Testis (tissue), 3 donors: Measurements from ENCODE around the gene GRM8. TPM values are rescaled to one million over a fixed set of nuclear protein-coding genes. Genes with fewer than 3 reads are reported as not detected.

Source experiments
- DNase-seq: peaks from one replicate; pipeline ENCODE4 v3.0.0-alpha.2; 2019
- H3K27ac ChIP-seq, 2 donors: fragments of 200-600 bp; sonication (generic); one replicate each; pipeline ENCODE4 v1.5.1; 2019
- H3K27me3 ChIP-seq: fragments of 200-600 bp; sonication (generic); one replicate; pipeline ENCODE4 v1.5.1; 2019
- H3K36me3 ChIP-seq: fragments of 200-600 bp; sonication (generic); one replicate; pipeline ENCODE4 v1.5.1; 2017; ENCODE audit warnings: low read depth; ENCODE audit errors: missing control alignments
- H3K4me1 ChIP-seq: fragments of 200-600 bp; sonication (generic); one replicate; pipeline ENCODE4 v1.5.1; 2019
- H3K4me3 ChIP-seq, 2 donors: fragments of 200-600 bp; sonication (generic); one replicate each; pipeline ENCODE4 v1.5.1; 2017 to 2019
- H3K9me3 ChIP-seq: fragments of 200-600 bp; sonication (generic); one replicate; pipeline ENCODE4 v1.5.1; 2017
- POLR2A ChIP-seq: fragments of 450-650 bp; IDR thresholded peaks from one replicate; pipeline ENCODE4 v1.6.1; 2017; ENCODE audit warnings: antibody characterized with exemption, mild to moderate bottlenecking, moderate library complexity
- WGBS, 2 donors: methylation state at CpG; one replicate each; pipeline ENCODE4 v1.1.5; 2018; 5-methylcytosine and 5-hydroxymethylcytosine counted together
- intact Hi-C: fragments of 100-400 bp; cut with DNase I; formaldehyde crosslinking; loops from one replicate; pipeline ENCODE4 v1.15.1; 2023; ENCODE audit warnings: low total_unique reads
- polyA plus RNA-seq: library from polyadenylated mRNA; stranded (reverse); fragments of 350-450 nt; fragmentation: Illumina TruSeq; extraction: RNeasy Lipid Tissue Mini Kit (QIAGEN cat#74804); gene quantifications from one replicate; pipeline ENCODE4 v1.2.3, GENCODE V29; 2014; ENCODE audit warnings: low read depth, low replicate concordance; ENCODE audit not compliant: insufficient read depth
- total RNA-seq, 2 donors: library from RNA; depleted of rRNA; stranded (reverse); fragments of >200 nt; gene quantifications; one replicate each; pipeline ENCODE4 v1.2.3, GENCODE V29; 2016
- TF ChIP-seq, protein P1 (sequence below), 3 experiments: fragments of 450-650 bp in 2 of 3; fragments of 200-600 bp in 1 of 3; sonication (generic) in 1 of 3; IDR thresholded peaks; one replicate each; pipeline ENCODE4 v1.5.1; 2016 to 2019; ENCODE audit warnings: antibody characterized with exemption in 3 of 3, mild to moderate bottlenecking in 2 of 3, moderate library complexity in 1 of 3

GRM8 gene
- total and polyA plus RNA-seq, 3 donors from 2014 or later, result 7.1 to 8.2 (median 7.1) TPM

DNA sequence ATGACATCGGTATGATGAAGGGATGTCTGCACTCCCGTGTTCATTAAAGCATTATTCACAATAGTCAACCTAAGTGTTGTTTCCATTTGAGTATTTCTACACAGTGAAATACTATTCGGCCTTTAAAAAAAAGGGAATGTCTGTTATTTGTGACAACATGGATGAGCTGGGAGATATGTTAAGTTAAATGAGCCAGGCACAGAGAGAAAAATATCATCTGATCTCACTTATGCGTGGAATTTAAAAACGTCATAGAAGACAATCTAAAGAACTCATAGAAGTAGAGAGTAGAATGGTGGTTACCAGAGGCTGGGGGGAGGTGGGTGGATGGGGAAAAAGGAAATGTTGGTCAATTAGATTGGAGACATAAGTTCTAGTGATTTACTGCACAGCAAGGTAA is 753.3 kb downstream of the GRM8 start:
- TF ChIP-seq POLR2A, result no peak
- TF ChIP-seq, protein P1, sequence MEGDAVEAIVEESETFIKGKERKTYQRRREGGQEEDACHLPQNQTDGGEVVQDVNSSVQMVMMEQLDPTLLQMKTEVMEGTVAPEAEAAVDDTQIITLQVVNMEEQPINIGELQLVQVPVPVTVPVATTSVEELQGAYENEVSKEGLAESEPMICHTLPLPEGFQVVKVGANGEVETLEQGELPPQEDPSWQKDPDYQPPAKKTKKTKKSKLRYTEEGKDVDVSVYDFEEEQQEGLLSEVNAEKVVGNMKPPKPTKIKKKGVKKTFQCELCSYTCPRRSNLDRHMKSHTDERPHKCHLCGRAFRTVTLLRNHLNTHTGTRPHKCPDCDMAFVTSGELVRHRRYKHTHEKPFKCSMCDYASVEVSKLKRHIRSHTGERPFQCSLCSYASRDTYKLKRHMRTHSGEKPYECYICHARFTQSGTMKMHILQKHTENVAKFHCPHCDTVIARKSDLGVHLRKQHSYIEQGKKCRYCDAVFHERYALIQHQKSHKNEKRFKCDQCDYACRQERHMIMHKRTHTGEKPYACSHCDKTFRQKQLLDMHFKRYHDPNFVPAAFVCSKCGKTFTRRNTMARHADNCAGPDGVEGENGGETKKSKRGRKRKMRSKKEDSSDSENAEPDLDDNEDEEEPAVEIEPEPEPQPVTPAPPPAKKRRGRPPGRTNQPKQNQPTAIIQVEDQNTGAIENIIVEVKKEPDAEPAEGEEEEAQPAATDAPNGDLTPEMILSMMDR (IDR thresholded peaks at IDR 0.05), result no peak
- no peak overlapping the region for H3K4me3 ChIP-seq
- intact Hi-C loops, result no loop called here
- H3K4me1 ChIP-seq, result no peaks in the 10 kb centered on the region
- no peaks in the 10 kb centered on the region for H3K36me3 ChIP-seq
- H3K27me3 ChIP-seq, result no peaks in the 10 kb centered on the region
- no peak for DNase-seq
- 79 to 89% methylated on average over 5 of the region's 5 CpGs for WGBS, 2 donors
- no peaks in the 10 kb centered on the region for H3K9me3 ChIP-seq
- H3K27ac ChIP-seq, result no peak overlapping the region

DNA sequence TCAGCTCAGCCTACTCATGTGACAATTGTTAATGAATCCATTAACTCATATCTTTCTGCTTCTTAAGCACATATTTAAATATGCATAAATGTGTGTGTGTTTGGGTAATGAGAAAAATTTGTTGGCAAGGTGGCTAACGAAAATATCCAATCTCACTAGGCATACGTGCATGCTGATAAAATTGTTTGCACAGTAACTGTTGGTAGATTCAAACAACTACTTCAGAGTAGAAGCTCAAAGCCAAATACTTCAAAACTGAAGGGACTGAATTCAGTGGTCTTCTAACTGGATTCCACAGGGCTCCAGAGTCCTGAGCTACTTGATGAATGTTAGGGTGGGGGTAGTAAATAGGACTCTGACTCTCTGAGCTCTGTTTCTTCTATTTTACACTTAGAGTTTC is 757.0 kb downstream of the GRM8 start:
- WGBS, 2 donors, result 47 to 51% methylated on average over 2 of the region's 2 CpGs
- no peaks in the 10 kb centered on the region for H3K27me3 ChIP-seq
- no peak overlapping the region for H3K4me3 ChIP-seq
- H3K27ac ChIP-seq, result no peak overlapping the region
- H3K4me1 ChIP-seq, result no peaks in the 10 kb centered on the region
- no peak for DNase-seq
- H3K36me3 ChIP-seq, result no peaks in the 10 kb centered on the region
- no peaks in the 10 kb centered on the region for H3K9me3 ChIP-seq
- TF ChIP-seq, protein P1 (IDR thresholded peaks at IDR 0.05), result no peak
- intact Hi-C loops, result no loop called here

DNA sequence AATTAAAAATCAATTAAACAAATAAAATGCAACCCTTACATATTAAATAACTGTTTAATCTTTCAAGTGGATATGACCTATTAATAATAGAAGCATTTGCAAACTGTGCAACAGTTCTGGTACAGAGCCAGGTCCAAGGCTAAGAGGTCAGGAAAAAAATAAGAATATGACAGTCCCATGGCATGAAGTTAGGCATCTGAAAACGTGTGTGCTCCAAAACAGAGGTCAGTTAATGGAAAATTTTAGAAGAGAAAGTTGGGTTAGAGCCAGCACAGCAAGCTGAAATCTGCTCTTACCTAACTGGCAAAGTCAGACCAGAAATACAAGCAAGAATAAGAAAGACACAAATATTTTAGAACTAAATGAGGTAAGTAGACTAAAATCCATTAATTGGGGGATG is 757.7 kb downstream of the GRM8 start:
- Histone ChIP-seq H3K36me3 (no peaks in the 10 kb centered on the region), H3K27me3 (no peaks in the 10 kb centered on the region), H3K27ac (no peak overlapping the region), H3K4me1 (no peaks in the 10 kb centered on the region), H3K9me3 (no peaks in the 10 kb centered on the region), H3K4me3 (no peak overlapping the region)
- no peak for TF ChIP-seq POLR2A
- TF ChIP-seq, protein P1 (IDR thresholded peaks at IDR 0.05), result no peak
- intact Hi-C loops, result no loop called here
- DNase-seq, result no peak
- whole genome bisulfite sequencing, 2 donors, result 6 to 33% methylated on average over 1 of the region's 1 CpG

DNA sequence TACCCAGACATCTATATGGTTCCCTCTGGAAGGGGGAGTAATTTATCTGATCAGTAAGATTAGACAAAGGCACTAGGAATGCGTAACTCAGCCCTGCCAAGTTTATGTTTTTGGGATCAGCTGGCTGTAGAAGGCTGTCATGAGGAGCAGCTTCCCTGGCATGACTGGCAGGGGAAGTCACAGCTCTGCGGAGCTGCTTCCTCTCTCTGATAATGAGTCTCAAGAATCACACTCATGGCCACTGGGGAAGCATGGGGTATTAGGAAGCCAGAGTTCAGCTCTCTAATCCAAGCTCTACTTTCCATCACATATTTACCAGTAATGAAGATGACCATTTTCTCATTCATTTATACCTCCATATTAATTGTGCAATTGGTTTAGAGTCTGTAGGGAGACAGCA is 758.9 kb downstream of the GRM8 start:
- no peaks in the 10 kb centered on the region for H3K27me3 ChIP-seq
- no peak for TF ChIP-seq POLR2A
- TF ChIP-seq, protein P1 (IDR thresholded peaks at IDR 0.05), result no peak
- no peak overlapping the region for H3K27ac ChIP-seq
- no peak overlapping the region for H3K4me3 ChIP-seq
- no peaks in the 10 kb centered on the region for H3K4me1 ChIP-seq
- H3K36me3 ChIP-seq, result no peaks in the 10 kb centered on the region
- WGBS, 2 donors, result 30 to 59% methylated on average over 2 of the region's 2 CpGs
- no peaks in the 10 kb centered on the region for H3K9me3 ChIP-seq
- intact Hi-C loops, result no loop called here
- DNase-seq, result no peak

DNA sequence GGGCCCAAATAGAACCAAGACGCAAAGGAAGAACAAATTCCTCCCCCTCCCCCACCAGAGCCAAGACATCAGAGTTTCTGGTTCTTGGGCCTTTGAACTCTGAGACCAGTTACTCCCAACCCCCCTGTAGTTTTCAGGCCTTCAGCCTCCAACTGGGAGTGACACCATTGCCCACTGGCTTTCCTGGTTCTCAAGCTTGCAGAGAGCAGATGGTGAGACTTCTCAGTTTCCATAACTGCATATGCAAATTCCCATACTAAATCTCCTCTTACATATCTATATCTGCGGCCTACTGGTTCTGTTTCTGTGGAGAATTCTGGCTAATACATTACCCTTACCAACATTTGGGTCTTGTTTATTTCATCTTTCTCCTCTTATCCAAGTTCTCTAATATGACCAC is 762.9 kb downstream of the GRM8 start:
- H3K36me3 ChIP-seq, result no peaks in the 10 kb centered on the region
- no peaks in the 10 kb centered on the region for H3K4me1 ChIP-seq
- WGBS, 2 donors, result 86 to 88% methylated on average over 2 of the region's 2 CpGs
- H3K27me3 ChIP-seq, result no peaks in the 10 kb centered on the region
- intact Hi-C loops, result no loop called here
- TF ChIP-seq POLR2A, result no peak
- TF ChIP-seq, protein P1 (IDR thresholded peaks at IDR 0.05), result no peak
- H3K27ac ChIP-seq, result no peak overlapping the region
- H3K4me3 ChIP-seq, result no peak overlapping the region
- no peak for DNase-seq
- H3K9me3 ChIP-seq, result no peaks in the 10 kb centered on the region
